DOHH2 (cell line): ENCODE data around the gene NT5C3A.

ENCODE experiments used
- H3F3A ChIP-seq: fragments of 200-600 bp; sonication (generic), shearing (Covaris generic); 2 replicates; pipeline ENCODE4 v1.6.0; 2016; ENCODE audit warnings: antibody characterized with exemption, mild to moderate bottlenecking; ENCODE audit not compliant: control insufficient read depth, insufficient read depth
- H3K27ac ChIP-seq: fragments of 200-600 bp; sonication (generic); 2 replicates; pipeline ENCODE4 v1.5.1; 2014; ENCODE audit warnings: low read depth, mild to moderate bottlenecking, low read length, moderate library complexity
- H3K27me3 ChIP-seq: fragments of 200-600 bp; sonication (generic); 2 replicates; pipeline ENCODE4 v1.6.1; 2014; ENCODE audit warnings: mild to moderate bottlenecking, low read length, mixed read lengths; ENCODE audit not compliant: control insufficient read depth
- H3K36me3 ChIP-seq: fragments of 200-600 bp; sonication (generic); 2 replicates; pipeline ENCODE4 v1.6.1; 2014; ENCODE audit warnings: mild to moderate bottlenecking, low read length, moderate library complexity, mixed read lengths; ENCODE audit not compliant: control insufficient read depth
- H3K4me1 ChIP-seq: fragments of 200-600 bp; sonication (generic); 2 replicates; pipeline ENCODE4 v1.6.1; 2014; ENCODE audit warnings: mild to moderate bottlenecking, low read length, mixed read lengths; ENCODE audit not compliant: control insufficient read depth
- H3K4me2 ChIP-seq: fragments of 200-600 bp; sonication (generic); 2 replicates; pipeline ENCODE4 v1.6.0; 2014; ENCODE audit warnings: mild to moderate bottlenecking, low read length, moderate library complexity
- H3K4me3 ChIP-seq: fragments of 200-600 bp; sonication (generic); 2 replicates; pipeline ENCODE4 v1.5.1; 2014; ENCODE audit warnings: mild to moderate bottlenecking, low read length, mixed read lengths
- H3K79me2 ChIP-seq: fragments of 200-600 bp; sonication (generic); 2 replicates; pipeline ENCODE4 v1.6.1; 2014; ENCODE audit warnings: mild to moderate bottlenecking, low read length, mixed read lengths; ENCODE audit not compliant: control insufficient read depth
- H3K9me2 ChIP-seq: fragments of 200-600 bp; sonication (generic); replicated peaks from 2 replicates; pipeline ENCODE4 v1.6.1; 2014; ENCODE audit warnings: mild to moderate bottlenecking, low read length, mixed read lengths; ENCODE audit not compliant: control insufficient read depth
- H3K9me3 ChIP-seq: fragments of 200-600 bp; sonication (generic); 2 replicates; pipeline ENCODE4 v1.6.1; 2014; ENCODE audit warnings: antibody characterized with exemption, low read length, mixed read lengths; ENCODE audit not compliant: control insufficient read depth, insufficient read depth
- H4K20me1 ChIP-seq: fragments of 200-600 bp; sonication (generic); 2 replicates; pipeline ENCODE4 v1.6.0; 2014; ENCODE audit warnings: low read depth, mild to moderate bottlenecking, antibody characterized with exemption, low read length, moderate library complexity; ENCODE audit not compliant: control insufficient read depth, insufficient read depth
- EZH2phosphoT487 ChIP-seq: fragments of 200-600 bp; sonication (generic); IDR thresholded peaks from 2 replicates; pipeline ENCODE4 v1.6.1; 2017; ENCODE audit warnings: borderline replicate concordance, mild to moderate bottlenecking, antibody characterized with exemption, low read length, moderate library complexity, mixed read lengths
- TF ChIP-seq, protein P1 (sequence below): fragments of 200-600 bp; sonication (generic); IDR thresholded peaks from one replicate; pipeline ENCODE4 v1.5.1; 2014; ENCODE audit warnings: antibody characterized with exemption, mild to moderate bottlenecking, low read depth, low read length; ENCODE audit not compliant: poor library complexity, severe bottlenecking

NT5C3A gene

DNA sequence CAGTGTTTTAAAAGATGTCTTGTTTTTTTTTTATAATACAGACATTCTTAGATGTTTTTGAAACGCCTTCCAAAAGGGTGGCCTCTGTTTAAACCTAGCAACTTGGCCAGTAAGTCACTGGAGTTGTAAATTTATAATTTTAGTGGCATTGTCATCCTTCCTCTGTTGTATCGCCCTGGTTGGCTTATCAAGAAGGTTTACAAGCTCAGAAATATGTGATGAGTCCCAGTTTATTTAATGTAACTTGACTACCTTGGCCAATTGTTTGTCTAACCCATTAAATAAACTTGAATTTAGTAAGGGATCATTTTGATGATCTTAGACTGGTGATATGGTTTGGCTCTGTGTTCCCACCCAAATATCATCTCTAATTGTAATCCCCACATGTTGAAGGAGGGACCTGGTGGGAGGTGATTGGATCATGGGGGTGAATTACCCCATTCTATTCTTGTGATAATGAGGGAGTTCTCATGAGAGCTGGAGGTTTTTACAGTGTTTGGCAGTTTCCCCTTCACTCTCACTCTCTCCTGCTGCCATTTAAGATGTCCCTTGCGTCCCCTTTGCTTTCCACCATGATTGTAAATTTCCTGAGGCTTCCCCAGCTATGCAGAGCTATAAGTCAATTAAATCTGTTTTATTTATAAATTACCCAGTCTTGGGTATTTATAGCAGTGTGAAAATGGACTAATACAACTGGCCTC, 13.4 kb upstream of the NT5C3A start:
- Histone ChIP-seq H3K4me3 (no peak overlapping the region), H3K27ac (no peak overlapping the region), H3K27me3 (peaks cover 39% of the 10 kb centered on the region), H3K36me3 (no peaks in the 10 kb centered on the region), H3F3A (no peaks in the 10 kb centered on the region), H3K79me2 (no peaks in the 10 kb centered on the region), H3K9me2 (no peaks in the 10 kb centered on the region), H4K20me1 (no peaks in the 10 kb centered on the region), H3K9me3 (peaks cover 3% of the 10 kb centered on the region), H3K4me2 (no peak overlapping the region), H3K4me1 (peaks cover 6% of the 10 kb centered on the region)
- TF ChIP-seq, protein P1, sequence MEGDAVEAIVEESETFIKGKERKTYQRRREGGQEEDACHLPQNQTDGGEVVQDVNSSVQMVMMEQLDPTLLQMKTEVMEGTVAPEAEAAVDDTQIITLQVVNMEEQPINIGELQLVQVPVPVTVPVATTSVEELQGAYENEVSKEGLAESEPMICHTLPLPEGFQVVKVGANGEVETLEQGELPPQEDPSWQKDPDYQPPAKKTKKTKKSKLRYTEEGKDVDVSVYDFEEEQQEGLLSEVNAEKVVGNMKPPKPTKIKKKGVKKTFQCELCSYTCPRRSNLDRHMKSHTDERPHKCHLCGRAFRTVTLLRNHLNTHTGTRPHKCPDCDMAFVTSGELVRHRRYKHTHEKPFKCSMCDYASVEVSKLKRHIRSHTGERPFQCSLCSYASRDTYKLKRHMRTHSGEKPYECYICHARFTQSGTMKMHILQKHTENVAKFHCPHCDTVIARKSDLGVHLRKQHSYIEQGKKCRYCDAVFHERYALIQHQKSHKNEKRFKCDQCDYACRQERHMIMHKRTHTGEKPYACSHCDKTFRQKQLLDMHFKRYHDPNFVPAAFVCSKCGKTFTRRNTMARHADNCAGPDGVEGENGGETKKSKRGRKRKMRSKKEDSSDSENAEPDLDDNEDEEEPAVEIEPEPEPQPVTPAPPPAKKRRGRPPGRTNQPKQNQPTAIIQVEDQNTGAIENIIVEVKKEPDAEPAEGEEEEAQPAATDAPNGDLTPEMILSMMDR = no peak
- TF ChIP-seq EZH2phosphoT487 = no peak

DNA sequence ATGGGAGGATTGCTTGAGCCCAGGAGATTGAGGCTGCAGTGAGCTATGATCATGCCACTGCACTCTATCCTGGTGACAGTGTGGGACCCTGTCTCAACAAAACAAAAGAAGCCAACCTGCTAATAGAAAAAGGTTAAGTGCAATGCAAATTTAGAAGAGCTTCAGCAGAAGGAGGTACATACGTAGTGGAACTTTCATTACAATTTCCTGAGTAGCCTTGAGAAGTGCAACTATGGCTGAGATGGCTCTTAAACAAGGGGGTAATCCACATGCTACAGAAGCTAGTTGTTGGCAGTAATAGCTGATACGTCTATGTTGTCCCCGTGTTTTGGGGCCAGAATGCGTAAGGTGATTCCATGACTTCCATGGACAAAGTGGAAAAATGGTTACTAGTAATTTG, 10.7 kb upstream of the NT5C3A start:
- Histone ChIP-seq H3K79me2 (no peaks in the 10 kb centered on the region), H3K27ac (no peak overlapping the region), H3K36me3 (no peaks in the 10 kb centered on the region), H3K9me3 (peaks cover 24% of the 10 kb centered on the region), H3K4me3 (no peak overlapping the region), H3K9me2 (no peaks in the 10 kb centered on the region), H4K20me1 (no peaks in the 10 kb centered on the region), H3F3A (no peaks in the 10 kb centered on the region), H3K27me3 (peaks cover 25% of the 10 kb centered on the region), H3K4me1 (peaks cover 6% of the 10 kb centered on the region), H3K4me2 (no peak overlapping the region)
- TF ChIP-seq, protein P1 = no peak
- TF ChIP-seq EZH2phosphoT487 = no peak

DNA sequence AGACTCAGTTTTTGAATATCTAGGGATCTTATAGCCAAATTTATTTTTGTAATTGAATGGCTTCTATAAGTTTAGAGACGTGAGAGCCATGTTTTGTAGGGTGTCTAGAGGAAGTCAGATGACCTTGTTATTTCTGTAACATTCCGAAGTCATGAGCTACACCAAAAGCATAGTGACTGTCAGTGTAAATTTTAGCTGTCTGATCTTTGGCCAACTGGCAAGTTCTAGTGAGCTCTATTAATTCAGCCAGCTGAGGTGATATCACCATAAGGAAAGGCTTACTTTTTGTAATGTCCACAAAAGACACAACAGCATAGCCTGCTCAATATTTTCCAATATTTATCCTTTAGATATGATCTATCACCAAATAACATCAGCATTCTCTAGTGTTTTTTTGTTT, 9.9 kb upstream of the NT5C3A start:
- Histone ChIP-seq H3K36me3 (no peaks in the 10 kb centered on the region), H3K4me1 (peaks cover 6% of the 10 kb centered on the region), H3K4me2 (no peak overlapping the region), H3K27me3 (peaks cover 17% of the 10 kb centered on the region), H3K9me3 (peaks cover 27% of the 10 kb centered on the region), H4K20me1 (no peaks in the 10 kb centered on the region), H3K9me2 (no peaks in the 10 kb centered on the region), H3K4me3 (no peak overlapping the region), H3K79me2 (no peaks in the 10 kb centered on the region), H3K27ac (no peak overlapping the region), H3F3A (no peaks in the 10 kb centered on the region)
- TF ChIP-seq EZH2phosphoT487 = no peak
- TF ChIP-seq, protein P1 = no peak
